NAMALWA (cell line): Measurements from ENCODE around the gene ABRACL.

ENCODE experiments used
- DNase-seq: peaks from one replicate; pipeline ENCODE4 v3.0.0-alpha.2; 2015; ENCODE audit warnings: low spot score

The ABRACL gene

DNA sequence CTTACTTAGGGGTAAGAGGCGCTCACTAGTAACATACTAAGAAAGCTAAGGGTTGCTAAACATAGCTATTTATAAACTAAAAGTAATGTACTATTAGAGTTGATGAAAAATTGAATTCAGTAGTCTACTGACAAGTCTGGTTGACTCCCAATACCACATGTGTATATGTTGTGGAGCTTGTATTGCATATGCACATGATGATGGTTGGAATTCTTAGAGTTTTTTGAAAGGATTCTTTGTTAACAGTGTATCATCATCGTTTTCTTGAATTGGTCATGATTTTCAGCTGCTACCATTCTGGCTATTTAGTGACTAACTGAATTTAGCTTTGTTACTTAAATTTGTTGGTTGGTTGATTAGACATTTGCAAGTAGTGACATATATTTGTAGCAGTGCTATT lies 27.2 kb downstream of the ABRACL start:
- no peak for DNase-seq

- no peak for DNase-seq
Measured at GRCh38 chr6:139058029-139058428, 29.5 kb downstream of the ABRACL start.

DNA sequence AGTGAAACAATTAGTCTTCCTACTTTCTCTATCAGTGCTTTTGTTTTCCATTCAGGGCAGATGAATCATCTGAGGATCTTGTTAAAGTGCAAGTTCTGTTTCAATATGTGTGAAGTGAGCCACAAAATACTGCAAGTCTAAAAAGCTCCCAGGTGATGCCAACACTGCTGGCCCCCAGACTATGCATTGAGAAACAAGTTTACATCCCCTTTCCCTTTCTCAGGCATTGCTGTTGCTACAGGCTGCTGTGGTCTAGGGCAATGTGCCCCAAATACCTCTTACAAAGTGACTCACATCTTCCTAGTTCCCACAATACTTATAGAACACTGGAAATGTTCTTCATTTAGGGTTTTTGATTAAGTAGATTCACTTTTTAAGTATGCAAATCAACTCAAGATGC lies 31.8 kb downstream of the ABRACL start:
- no peak for DNase-seq

GRCh38 chr6:139062932-139063646 lies 34.5 kb downstream of the ABRACL start:
- no peak for DNase-seq

GRCh38 chr6:139064981-139065665 lies 36.6 kb downstream of the ABRACL start:
- no peak for DNase-seq

- no peak for DNase-seq
Measured at GRCh38 chr6:139066080-139066479, 37.5 kb downstream of the ABRACL start.

DNA sequence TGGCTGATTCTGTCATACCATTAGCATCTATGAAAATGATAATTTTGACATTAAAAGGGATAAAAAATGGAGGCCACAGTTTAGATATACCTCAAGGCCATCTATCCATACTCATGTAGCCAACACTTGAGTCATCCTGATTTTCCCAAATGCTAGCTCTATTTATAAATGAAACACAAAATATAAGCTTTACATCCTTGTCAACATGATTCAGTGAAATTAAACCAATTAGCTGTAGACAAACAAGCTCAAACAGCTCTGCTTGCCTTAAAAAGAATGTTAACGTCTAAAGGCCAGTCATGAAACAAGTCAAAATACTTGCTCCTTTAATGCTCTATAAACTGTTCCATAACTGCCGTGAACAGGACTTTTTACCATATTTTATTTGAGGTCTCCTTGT lies 40.3 kb downstream of the ABRACL start:
- DNase-seq: no peak

GRCh38 chr6:139073118-139073517 lies 44.6 kb downstream of the ABRACL start:
- no peak for DNase-seq

- no peak for DNase-seq
Measured at GRCh38 chr6:139079018-139079417, 50.5 kb downstream of the ABRACL start.

DNA sequence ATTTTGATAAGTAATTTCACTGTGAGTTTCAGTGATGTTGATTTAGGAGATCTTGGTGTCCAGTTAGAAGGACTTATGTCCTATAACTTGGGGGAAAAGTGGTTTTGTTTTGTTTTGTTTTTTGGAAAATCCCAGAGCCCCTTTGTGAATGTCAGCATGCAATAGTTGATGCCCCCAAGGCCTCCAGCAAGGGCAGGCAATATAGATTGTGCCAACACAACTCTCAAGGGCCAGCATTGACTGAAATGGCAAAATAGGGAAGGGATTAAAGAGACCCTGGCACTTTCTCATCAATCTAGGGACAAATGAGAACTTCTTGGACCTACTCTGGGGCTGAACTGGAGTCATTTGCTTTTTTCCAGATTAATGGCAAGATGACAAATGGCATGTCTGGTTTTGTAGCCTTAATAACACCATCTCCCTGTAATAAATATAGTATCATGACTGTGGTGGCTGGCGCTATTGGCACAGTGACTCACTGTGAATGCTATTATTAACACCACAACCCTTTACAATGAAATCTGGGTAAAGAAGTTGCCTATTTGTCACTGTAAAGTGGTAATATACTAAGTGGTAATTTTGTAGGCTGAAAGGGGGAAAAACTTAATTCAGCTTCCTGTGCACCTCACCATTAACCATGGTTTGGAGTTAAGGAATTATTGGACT lies 51.8 kb downstream of the ABRACL start:
- DNase-seq: no peak

GRCh38 chr6:139081471-139081870 lies 52.9 kb downstream of the ABRACL start:
- no peak for DNase-seq

- DNase-seq: no peak
Measured at GRCh38 chr6:139082370-139082769, 53.8 kb downstream of the ABRACL start.

GRCh38 chr6:139091826-139092225 lies 63.3 kb downstream of the ABRACL start:
- DNase-seq: no peak
